GM21390 (cell line): ENCODE data around the gene TNFSF11.
A peak's percentile ranks its signal among the peaks of the same experiment; 100 is the strongest.

Source experiments
- ATAC-seq: cut with Tn5 transposase; IDR thresholded peaks from one replicate; pipeline ENCODE4 v1.9.1; 2021; ENCODE audit not compliant: unreplicated experiment

TNFSF11 gene, protein sequence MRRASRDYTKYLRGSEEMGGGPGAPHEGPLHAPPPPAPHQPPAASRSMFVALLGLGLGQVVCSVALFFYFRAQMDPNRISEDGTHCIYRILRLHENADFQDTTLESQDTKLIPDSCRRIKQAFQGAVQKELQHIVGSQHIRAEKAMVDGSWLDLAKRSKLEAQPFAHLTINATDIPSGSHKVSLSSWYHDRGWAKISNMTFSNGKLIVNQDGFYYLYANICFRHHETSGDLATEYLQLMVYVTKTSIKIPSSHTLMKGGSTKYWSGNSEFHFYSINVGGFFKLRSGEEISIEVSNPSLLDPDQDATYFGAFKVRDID

GRCh38 chr13:42574011-42574410, at the start of gene TNFSF11:
TSS of gene TNFSF11 (plus strand) at chr13:42574152. CDS start at chr13:42574304, 152 bp downstream.
- peak; percentile 24 for ATAC-seq

DNA sequence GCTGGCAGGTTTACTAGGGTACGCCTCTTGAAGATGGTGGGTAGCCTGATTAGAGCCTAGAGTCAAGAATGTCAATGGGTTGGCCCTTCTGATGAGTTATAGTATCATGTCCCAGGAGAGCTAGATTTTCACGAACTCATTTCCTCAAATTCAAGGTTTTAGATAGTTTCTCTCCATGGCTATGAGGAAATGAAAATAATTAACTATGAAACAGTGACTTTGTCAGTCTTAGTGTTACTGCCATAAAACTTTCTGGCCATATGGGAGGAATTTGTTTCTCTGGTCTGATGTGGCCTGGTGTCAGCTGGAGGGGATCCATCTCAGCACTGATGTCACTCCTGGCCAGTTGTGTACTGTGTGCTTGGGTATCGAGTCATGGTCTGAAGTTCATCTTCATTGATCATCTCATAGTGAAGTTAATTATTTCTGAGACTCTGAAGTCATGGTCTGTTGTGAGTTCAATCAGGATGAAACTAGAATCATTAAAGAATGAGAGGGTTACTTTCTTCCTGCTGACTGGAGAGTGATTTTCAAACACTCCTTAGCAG, 49.4 kb upstream of the TNFSF11 start:
- ATAC-seq = peak; percentile 71

DNA sequence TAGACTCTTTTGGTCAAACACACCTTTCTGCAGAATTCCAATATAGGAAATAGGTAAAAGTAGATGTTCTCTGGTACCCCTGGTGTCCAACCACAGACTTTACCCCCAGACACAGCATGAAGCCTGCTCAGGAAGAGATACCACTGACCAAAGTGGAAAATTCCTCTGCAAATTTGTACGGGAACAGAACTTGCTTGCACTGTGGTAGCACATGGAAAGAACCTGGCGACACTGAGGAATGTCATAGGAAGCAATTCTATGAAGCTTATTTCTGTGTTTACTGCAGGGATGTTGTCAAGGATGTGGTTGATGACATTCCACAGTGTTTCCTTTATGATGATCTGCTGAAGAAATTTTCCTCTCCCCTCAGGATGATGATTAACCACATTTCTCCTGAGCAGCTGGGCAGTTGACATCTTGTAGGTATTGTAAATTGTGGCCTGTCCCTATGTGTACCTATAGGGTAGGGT, 48.9 kb upstream of the TNFSF11 start:
- no peak for ATAC-seq

DNA sequence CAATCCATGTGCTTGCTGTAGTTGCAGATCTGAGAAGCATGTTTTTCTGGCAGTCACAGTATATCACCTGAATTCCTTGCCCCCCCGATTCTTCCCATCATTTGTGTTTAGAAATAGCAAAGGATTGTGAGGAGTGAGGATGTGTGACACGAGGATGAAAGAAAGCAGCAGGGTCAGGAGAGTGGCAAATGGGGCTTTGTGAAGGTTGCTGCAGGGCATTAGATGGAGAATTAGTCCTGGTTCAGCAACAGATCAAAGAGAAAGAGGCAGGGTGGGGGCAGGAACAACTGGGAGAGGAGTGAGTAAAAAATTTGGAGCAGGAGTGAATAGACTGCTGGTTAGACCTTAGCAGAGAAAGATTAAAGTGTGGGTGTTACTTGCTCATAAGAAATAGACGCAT, 47.7 kb upstream of the TNFSF11 start:
- no peak for ATAC-seq

- no peak for ATAC-seq
Measured at GRCh38 chr13:42526804-42527203, 47.1 kb upstream of the TNFSF11 start.

- ATAC-seq = no peak
Measured at GRCh38 chr13:42532561-42533335, 41.2 kb upstream of the TNFSF11 start.

- no peak for ATAC-seq
Measured at GRCh38 chr13:42533336-42533591, 40.7 kb upstream of the TNFSF11 start.

DNA sequence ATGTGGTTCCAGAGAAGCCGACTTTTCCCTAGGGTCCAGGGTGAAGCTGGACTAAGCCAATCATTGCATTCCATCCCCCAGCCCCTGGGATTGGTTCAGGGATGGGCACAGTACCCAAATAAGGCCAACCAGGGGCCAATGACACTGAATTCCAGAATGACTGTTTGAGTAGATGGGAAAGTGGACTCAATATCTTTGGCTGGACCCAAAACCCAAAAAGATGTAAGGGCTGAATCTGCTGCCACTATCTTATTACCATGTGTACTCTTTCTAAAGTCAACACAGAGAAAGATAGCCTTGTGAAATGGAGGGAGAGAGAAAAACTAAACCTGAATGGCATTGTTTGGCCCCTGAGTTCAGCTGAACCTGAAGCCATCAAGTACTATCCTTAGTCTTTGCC, 39.2 kb upstream of the TNFSF11 start:
- no peak for ATAC-seq

DNA sequence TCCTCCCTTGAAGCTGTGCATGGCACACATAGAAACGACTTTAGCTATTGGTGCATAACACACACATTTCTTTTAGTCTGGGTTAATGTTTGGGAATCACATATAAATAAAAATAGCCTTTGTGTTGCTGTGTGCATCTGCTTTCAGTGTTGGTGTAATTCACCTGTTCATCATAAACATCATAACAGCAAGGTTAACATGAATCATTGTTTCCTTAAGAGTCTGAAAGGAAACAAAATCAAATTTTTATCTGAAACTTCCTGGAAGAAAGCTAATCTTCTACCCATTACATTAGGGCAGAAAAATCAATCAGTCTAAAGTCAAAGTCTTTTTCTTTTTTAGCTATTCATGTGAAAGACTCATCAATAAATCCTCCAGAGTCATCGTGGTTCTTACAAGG, 35.0 kb upstream of the TNFSF11 start:
- no peak for ATAC-seq

- ATAC-seq = no peak
Measured at GRCh38 chr13:42539670-42540069, 34.3 kb upstream of the TNFSF11 start.

DNA sequence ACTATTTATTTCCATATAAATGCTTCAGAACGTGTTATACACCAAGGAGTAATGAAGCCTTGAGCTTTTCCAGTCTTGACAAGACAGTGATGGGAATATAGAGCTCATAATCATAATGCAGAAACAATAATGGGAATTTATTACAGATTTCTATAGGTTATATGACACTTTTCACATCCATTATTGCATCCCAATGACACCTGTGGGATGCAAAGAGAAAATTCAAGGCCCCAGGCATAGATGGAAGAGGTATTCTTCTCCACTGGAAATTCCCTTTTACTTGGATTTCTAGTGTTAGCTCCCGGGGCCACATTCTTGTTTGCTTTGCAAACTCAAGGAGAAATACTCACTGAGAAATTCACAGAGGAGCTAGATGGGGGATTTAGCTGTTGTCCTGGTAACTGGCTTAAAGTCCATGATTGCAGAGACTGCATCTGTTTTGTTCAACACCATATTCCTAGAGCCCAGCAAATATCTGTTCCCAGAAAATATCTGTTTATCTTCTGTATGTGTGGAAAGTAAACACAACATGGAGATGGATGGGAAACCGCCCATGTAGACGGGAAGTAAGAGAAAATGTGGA, 30.6 kb upstream of the TNFSF11 start:
- ATAC-seq = no peak

DNA sequence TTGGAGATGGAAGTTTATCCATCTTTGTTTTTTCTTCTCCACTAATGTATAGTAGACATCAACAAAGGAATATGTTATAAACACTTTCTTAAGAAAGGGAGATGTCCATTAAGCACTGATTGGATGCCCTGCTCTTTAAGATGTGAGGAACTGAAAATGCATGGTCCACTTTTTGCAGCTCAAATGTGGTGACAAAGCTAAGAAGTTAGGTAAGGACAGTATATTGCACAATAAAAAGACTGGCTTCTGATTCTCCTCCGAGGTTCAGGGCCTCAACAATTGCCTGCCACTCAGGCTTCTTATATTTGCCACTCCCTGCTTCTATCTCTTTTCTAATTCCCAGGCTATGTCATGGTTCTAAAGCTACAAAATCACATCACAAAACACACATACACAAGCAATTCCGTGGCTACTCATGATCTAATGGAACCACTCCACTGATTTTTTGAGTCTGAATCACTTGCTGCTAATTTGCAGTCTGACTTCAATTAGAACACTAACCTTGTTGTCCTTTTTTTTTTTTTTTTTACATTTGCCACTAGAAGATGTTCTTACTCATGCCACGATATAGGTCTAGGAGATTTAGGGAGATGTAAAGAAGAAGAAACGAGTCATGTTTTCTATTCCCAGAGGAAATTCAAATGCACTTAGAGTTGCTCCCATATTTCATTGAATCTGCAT, 29.6 kb upstream of the TNFSF11 start:
- no peak for ATAC-seq

GRCh38 chr13:42545842-42546241, 28.1 kb upstream of the TNFSF11 start:
- ATAC-seq = no peak

GRCh38 chr13:42547612-42548011, 26.3 kb upstream of the TNFSF11 start:
- no peak for ATAC-seq

- peak; percentile 97 for ATAC-seq
Measured at GRCh38 chr13:42548731-42549551, 25.0 kb upstream of the TNFSF11 start.

DNA sequence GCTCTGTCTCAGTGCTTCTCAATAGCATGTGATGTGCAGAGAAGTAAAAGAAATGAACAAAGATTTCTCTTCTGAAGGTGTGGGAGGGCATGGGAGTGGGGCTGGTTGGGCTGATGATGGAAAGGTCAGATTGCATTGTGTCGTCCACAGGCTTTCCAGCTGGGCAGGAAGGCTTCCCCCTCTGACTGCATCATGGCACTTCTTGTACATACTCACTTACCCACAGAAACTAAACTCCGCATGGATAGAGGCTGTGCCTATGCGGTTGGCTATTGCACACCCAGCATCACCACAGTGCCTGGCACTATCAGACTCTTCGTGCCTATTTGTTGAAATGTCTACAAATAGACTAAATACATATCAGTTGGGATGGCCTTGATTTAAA, 24.4 kb upstream of the TNFSF11 start:
- ATAC-seq = no peak

DNA sequence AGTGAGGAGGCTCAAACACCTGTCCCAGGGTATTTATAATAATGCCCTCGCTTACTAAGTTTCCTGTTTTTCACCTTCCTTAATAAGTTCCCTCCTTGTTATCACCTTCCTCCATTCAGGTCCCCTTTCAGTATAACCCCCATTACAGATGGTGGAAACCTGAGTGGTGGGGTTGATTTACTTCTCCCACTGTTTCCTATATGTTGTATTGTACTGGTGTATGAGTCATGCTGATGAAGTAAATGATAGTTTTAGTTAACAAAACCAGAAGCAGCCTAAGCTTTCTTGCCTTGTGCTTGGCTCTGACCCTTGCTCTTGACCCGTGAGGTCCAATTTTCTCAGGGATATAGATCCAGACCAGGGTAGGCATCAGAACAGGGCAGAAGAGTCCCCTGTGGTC, 22.3 kb upstream of the TNFSF11 start:
- ATAC-seq = no peak

DNA sequence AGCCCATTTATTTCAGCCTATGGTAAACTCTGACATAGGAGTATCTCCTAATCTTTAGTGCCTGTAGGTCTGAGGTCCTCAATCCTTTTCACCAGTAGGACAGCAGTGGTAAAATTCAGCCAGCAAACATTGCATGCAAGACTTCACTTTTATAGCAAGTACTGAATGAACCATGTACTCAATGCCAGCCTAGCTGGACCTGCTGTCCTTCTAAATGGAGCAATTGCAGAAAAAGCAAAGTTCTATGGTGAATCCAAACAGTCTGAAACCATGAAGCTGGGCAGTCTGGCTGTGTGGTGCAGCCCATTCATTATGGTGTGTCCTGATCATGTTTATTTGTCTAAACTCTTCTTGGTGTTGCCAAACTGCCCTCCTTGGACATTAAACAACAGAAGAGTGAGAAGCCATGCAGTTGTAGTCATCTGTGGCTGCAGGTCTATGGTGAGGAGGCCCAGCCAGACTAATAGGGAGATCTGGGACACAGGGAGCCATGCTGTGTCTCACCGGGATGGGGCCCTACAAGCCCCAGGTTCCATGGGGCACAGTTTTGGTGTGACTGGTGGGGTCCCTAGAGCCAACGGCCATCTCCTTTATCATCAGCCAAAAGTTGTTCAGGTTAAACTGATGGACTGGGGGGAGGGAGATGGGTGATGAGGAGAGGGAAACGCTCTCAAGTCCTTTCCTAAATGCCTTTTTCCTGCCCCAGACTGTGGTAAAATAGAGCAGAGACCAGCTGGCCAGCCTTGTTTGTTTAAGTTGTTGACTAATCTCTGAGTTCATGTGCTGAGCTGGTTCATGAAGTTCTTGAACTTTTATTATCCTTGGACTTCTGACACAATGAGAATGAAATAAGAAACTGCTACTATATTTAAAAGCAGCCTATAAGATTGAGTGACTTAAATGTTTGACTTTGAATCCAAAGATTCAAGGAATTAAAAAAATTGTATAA, 20.6 kb upstream of the TNFSF11 start:
- no peak for ATAC-seq

GRCh38 chr13:42559057-42559456, 14.9 kb upstream of the TNFSF11 start:
- no peak for ATAC-seq
